Measurements from ENCODE around the gene TNFRSF19.

The TNFRSF19 gene

DNA sequence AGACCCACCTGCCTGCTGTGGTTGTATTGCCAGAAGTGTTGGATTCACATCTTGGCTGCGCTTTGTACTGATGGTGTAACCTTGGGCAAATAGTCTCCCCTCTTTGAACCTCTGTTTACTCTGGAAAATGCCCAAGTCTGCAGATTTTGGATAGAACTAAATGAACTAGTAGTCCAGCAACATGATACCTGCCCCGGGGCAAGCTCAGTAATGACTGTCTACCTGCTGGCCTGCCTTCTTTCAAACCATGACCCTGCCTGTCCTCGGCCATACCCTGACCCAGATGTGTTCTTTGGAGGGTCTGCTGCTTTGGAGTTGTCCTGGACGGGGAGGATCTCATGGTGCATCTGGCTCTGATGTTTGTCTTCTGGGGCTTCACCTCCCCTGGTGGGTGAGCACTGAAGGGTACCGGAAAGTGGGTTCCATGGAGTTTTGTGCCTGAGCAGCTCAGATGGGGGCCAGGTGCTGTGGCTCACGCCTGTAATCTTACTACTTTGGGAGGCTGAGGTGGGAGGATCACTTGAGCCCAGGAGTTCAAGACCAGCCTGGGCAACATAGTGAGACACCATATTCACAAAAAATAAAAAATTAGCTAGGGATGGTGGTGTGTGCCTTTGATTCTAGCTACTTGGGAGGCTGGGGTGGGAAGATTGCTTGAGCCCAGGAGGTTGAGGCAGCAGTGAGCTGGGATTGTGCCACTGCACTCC lies 59.5 kb downstream of the TNFRSF19 start:
- DNase-seq = no peak

DNA sequence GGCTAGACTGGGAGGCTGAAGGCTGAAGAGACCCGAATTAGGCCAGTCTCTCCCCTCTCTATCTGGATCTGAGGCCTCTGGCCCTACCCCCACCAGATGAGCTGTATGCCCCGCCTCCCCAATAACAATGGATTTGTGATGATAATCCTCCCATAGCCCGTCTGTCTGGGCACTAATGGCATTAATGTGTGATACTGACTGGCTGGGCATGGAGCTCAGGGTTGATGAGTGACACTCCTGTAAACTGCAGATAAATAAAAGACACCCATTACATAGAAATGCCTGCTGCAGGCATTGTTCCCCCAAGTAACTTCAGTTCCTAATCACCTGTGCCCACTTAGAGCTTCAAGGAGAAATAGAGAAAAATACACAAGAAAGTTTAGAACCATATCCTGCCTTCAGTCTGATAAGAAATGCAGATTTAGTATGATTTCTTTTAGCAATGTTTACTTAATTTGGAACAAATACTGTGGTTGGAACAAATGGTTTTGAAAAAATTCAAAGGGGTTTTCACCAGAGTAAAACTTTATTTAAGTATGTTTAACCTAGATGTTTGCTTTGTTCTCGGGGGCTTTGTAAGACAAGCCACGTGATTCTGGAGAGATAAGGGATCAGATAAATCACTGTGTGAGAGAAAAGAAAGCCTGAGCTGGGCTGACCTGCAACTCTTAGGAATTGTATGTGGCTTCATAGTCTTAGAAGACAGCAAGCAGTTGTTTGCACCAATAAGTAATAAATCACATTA lies 60.3 kb downstream of the TNFRSF19 start:
- DNase-seq = no peak

DNA sequence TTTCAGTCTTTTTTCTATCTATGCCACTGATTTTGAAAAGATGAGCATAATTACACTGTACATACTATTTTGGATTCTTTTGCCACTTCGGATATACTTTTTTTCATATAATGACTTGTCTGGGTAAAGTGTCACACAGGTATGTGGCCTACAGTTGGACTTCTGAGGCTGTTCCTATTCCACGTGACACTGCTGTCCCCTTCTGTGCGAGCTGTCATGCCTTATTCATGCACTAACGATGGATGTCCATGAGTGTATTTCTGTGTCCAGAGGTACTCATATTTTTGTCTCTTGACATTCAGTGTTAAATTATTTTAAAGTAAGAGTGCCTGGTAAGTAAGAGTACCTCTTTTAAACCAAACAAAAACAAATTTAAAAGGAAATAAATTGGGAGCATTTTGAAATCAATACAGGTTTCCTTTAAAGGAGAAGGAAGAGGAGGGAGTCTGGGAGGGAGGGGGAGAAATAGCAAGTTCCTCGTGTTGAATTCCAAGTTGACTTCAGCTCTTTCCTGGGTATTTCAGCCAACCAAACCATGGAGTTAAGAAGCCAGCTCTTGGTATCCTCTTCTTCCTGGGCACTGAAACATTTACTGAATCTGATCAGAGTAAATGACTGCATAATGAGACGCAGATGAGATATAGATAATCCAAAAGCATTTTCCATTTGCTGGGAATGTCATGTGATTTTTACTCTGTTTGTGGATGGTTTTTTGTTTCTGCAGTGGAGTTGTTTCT lies 61.3 kb downstream of the TNFRSF19 start:
- DNase-seq = no peak

DNA sequence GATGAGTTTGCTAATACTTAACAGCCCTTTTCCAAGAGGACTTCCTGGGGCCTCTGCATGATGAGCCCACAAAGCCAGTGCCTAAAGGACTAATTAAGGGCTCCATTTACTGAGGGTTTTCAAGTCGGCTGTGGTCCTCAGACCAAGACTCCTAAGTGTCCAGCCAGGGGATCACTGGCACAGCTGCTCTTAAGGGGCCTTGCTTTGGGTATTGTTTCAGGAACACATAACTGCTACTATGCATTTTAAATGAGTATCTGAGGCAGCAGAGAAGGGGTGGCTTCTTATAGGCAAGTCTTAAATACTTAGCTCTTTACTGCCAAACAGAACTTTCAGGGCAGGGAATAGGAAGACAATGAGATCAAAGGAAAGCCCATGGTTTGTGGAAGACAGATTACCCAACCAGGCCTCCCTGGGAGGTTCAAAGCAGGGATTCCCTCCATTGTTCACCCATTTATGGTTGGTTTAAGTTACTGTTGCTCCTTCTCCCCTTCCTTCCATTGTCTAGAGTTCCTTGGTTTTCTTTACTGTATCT lies 61.9 kb downstream of the TNFRSF19 start:
- DNase-seq = no peak

DNA sequence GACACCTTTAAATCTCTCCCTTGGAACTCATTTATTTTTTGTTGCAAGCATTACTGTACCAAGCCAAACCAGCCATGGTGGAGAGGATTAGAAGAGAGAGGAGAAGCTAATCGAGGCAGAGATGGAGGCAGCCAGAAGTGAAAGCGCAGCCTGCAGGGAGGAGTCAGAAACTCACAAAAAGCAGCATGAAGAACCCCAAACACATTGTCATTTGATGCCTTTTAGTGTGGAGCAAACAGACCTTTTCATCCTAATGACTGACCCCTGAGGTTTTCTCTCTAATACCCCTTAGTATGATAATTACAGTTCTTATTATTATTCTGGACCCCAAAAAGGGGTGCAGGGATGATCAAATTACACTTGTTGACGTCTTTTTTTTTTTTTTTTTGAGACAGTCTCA lies 62.5 kb downstream of the TNFRSF19 start:
- no peak for DNase-seq

DNA sequence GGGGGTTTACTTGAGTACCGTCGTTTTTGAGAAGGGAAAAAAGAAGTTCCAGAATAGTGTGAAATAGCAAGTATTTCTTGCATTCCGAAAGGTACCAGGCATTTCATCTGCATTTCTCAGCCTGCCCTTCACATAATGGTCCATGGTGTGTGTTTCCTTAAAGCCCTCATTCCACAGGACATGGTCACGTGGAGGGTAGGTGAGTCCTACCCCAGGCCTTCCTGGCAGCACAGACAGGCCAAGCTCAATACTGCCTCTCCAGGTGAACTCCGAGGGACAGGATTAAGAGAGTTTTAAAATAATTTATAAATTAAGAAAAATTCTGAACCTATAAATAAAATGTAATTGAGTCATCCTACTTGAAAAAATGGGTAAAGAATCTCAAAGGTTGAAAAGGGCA lies 64.7 kb downstream of the TNFRSF19 start:
- DNase-seq = no peak

DNA sequence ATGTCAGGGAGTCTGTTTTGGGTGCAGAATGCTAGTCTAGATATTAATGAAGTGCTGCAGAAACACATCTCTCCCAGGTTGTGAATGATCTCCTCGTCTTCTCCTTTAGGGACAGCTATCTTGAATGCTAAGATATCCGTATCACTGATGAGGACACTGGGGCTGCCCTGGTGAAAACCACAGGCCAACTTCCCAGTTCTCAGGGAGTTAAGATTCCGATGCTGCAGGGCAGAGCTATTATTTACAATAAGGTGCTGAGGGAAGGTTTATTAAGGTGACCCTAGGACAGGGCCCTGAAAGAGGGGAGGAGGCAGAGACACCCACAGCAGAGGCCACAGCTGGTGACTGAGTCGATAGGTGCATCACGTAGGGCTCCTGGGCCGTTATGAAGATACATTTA lies 66.1 kb downstream of the TNFRSF19 start:
- no peak for DNase-seq

DNA sequence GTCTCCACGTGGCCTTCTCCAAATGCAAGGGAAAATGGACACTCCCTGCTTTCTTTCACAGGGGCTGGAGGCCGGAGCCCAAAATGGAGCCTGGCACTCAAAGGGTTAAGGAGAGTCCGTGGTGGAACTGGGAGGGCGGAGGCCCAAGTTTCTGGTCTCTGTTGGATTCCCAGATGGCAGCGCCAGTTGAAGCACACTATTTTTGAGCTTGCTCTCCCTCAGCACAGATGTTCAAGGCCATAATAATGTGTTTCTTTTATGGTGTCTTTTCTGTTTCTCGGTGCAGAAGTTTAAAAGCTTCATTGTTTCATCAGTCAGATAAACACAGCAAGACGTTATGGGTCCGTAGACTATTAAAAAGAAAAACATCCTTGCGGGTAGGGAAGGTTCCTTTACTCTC lies 67.6 kb downstream of the TNFRSF19 start:
- DNase-seq = no peak

DNA sequence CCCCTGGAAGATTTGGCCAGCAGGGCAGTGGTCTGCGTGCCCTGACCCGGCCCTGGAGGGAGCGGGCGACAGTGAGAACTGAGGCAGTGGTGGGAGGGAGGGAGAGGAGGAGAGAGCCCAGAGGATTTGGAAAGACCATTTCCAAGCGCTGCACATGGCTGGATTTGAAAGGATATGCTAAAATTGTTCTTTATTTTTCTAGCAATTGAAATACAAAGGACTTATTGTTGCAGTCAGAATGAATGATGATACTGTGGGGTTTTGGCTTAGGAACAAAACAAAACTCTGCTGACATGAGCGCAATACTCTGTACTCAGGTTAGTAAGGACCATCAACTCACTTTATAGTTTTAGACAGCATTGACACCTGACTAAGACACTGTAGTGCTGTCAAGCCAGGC lies 69.5 kb downstream of the TNFRSF19 start:
- DNase-seq = no peak

DNA sequence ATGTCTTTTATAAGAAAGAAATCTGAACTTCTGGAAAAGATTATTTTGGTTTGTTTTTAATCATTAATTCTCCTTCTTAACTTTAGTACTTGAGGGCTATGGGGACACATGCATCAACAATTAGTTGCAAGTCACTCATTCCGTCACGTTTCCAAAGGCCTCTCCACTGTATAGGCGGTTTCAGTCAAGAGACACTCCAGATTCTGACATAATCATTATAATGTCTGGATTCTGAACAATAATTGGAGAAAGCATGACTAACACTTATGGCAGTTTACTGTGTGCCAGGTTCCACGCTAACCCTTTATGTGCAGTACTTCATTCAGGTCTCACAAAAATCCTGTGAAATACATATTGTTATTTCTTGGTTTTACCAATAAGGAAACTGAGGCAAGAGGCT lies 71.9 kb downstream of the TNFRSF19 start:
- DNase-seq = no peak

DNA sequence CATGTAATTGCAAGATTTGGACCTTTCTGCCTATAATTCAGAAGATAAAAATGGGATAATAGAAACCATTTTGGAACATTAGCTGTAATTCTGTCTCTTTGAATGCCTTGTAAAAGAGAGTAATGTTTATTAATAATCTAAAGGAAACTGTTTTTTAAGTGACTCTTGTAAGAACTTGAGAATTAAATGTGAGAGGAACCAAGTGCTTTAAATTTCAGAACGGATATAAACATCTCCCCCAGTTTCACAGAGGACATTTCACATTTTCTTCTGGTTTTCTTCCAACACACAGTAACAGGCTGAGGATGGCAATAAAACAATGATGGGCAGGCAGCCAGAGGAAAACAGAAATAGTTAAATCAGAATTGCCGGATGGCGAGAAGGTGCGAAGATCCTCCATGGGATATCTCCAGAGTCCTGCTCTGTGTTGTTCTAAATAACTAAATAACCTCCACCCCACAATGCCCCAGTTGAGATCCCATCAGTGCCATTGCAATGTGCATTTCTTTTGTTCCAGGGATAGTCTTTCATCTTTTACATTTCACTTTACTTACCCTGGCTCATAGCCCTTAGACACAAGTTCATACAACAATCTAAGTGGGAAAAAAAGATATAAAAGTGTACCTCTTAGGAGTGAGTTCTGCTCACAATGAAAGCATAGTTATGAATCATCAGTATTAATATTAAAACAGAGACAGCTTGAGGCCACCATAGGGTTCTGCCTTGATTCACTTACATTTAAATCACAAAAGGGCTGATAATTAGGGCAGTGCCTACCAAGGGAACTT lies 73.3 kb downstream of the TNFRSF19 start:
- DNase-seq = no peak

DNA sequence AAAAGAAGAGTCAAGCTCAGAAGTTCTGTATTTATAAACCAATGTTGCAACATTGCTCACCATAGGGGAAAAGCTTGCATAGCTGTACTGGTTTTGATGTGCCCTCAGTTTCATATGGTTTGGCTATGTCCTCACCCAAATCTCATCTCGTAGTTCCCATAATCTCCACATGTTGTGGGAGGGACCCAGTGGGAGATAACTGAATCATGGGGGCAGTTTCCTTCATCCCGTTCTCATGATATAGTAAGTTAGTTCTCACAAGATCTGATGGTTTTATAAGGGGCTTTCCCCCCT lies 73.9 kb downstream of the TNFRSF19 start:
- DNase-seq = no peak

DNA sequence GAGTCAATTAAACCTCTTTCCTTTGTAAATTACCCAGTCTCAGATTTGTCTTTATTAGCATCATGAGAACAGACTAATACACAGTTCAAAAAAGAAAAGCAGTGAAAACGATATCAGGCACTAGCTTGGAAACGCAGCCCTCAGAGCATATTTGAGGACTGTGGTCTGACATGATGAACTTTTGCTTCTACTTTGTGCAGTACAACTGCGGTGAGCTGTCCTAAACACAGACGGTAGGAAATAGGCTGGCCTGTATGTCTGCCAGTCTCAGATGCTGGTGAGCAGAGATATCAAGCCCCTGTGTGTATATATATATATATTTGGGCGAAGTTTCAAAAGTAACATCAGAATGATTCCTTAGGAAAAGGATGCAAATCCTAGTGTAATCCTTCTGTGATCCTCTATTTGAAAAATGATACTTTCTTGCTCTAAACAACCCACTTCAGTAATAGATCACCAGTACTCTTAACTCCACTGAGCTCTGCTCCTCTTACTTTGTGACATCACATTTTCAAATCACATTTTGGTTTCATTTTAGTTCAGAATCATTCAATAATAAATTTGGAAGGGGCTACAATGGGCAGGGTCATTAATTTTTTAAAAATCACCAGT lies 74.4 kb downstream of the TNFRSF19 start:
- DNase-seq = no peak

DNA sequence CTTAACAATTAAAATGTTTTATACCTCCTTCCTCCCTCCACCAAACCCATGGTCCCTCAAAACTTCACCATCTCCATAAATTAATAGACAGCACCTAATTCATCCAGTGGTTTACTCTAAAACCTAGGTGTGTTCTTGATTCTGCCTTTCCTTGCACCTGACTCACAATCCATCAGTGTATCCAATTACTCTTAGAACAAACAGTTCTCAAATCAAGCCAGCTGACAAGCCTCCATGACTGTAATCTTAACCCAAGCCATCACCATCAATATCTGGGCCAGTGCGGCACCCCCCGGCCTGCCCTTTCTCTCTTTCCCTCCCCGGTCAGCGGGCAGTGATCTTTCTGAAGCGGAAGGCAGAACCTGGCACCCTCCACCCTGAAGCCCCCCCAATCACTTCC lies 75.6 kb downstream of the TNFRSF19 start:
- DNase-seq = no peak

DNA sequence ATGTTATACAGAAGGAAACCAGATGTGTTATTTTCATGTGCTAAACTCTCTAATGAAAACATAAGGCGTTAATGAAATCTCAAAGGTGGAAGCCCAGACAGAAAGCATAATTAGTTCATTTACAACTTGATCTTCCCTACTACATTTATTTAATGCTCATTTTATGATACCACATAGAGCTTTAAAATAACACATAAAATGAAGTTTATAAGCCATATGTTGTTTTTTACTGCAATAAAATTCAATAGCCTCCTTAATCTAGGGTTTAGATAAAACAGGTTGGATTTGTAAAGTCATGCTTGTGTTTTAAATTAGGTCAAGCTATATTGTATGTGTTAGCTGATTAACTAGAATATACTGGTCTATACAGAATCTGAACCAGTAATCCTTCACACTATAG lies 81.2 kb downstream of the TNFRSF19 start:
- no peak for DNase-seq

DNA sequence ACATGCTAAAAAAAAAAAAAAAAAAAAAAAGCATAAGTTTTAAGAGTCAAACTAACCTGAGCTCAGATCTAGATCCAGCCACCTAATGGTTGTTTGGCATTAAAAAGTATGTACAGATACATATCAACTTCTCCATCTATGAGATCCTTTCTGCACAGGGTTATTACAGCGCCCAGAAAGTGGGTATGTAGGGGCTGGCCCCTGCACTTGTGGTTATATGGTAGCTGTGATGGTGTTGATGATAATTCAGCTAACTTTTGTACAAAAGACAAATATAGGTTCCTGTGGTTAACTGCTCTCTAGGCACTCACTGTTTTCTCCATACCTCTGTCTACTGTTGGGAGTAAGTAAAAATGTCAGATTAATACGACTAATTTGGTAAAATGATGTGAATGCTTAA lies 81.7 kb downstream of the TNFRSF19 start:
- DNase-seq = no peak

DNA sequence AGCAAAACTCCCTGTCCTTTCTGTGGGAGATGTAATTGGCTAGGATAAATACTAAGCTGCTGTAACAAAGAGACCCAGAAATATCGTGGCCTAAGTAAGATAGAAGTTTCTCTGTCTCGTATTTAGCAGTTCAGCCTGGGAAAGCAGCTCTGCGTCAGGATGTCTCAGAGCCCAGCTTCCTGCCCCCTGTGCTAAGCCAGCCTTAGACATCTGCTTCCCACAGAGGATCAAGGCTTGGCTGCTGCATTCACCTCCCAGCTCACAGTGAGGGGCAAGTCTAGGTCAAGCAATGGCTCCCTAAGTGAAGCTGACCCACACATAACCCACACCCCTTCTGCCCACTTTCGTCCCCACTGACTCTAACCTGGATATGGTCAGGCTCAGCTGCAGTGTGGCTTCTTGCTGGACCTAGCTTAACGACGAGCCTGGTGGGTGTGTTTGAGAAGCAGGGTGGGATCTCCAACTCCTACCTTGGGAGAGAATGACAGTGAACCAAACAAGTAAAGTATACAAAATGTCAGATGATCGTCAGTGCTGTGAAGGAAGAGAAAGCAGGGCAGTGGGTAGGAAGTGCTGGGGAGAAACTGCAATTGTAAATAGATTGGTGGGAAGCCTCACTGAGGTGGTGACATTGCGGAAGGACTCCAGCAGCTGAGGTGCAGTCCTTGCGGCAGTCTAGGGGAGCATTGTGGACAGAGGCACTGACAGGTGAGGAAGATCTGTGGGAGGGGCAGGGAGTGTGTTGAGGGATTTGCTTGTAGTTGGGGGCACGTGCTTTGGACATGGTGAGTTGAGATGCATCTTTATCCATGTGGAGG lies 82.9 kb downstream of the TNFRSF19 start:
- no peak for DNase-seq

DNA sequence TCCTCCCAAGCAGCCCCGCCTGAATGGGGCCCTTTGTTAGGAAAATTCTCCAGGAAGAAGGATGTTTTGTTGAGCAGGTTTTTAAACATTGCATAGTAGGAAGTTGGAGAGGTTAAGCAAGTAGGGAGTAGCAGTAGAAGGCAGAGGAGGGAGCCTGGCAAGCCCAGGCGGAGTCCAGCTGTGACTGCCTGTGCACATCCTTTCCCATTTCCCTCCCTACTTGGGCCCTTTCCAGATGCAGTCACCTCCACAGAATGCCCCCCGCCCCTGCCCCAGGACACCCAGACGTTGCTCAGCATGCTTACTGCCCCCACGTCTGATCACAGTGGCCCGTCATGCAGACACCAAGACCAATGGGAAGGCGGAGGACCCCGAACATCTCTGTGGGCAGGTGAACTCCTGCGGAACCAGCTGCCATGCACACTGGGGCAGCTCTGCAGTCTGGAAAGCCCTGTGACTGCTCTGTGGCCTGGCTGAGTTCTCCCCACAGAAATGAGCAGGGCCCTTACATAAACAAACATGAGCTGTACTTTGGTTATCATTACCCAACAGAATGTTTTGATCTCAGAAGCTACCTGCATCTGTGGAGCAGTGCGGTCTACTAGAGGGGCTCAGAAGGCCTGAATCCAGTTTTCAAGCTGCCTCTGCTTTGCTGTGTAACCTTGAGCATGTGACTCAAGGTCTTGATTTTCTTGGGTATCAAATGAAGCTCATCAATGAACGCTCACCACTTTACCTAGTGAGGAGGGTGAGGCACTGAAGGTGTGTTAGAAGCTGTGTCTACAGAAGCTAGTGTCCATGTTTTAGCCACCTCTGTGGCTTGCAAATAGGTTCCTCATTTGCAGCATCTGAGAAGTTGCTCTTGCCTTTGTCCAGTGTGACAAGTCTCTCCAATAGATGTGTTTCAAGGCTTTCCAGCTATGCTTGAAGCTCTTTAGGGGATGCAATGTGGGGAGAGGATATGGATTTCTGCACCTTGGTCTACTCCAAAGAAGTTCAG lies 84.2 kb downstream of the TNFRSF19 start:
- no peak for DNase-seq

DNA sequence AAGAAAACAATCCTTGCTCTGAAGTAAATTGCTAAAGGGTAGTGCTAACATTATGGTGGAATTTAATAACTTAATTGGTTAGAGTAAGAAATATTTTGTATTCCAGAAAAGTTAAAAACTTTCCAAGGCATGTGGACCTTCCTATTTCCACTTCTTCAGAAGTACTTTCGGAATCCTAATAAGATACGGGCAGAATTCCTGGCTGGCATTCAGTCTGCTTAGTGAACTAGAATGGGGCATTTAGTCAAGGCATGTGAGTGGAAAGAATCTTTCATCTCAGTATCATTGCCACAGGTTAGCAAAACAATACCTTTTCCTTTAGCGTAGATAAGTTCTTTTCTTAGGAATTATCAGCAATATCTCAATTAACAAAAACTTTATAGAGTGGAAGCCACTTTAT lies 85.1 kb downstream of the TNFRSF19 start:
- no peak for DNase-seq

DNA sequence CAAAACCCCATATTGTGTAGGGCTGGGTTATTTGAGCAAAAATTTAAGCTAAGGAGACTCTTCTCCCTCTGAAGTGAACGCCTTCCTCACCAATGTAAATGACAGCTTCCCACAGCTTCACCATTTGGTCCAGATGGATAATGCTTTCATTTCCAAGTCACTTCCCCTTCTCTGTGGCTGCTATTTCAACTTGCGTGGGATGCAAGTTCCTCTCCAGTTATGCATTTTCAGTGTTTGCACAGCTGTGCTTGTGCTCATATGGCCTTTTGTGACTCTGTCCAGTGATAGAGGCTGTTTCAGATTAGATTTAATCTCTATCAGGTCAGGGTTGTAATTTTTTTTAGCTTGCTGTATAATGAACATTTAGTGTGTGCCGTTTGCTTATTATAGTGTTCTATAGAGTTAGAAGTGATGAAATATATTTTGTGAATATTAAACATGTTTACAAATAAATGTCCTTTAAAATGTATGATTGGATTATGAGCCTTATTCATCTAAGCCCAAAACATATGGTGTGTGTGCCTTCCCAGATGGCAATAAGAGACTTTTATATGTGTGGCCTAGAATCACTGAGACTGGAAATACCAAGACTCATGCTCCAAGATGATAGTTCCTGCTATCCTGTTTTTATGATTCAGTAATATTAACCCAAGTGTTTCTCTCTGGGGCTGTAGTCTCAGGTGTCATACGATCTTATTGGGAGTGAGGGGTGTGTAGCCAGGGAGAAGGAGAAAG lies 86.6 kb downstream of the TNFRSF19 start:
- DNase-seq = no peak
